Hematopoietic multipotent progenitor cell treated with erythropoietin and hydrocortisone succinate and interleukin-3 and kit ligand, for 15 days (in vitro differentiated cells): ENCODE measurements around the gene ZBTB32.
"Not testable (repeated sequence)": the region's sequence is repeated elsewhere in the genome, so short reads cannot be mapped to it uniquely, and the experiment has no call there.

Source experiments
- DNase-seq: peaks from one replicate; pipeline ENCODE4 v3.0.0-alpha.2; 2015; ENCODE audit warnings: low spot score

The ZBTB32 gene

GRCh38 chr19:35721374-35721773 lies 17.0 kb downstream of the ZBTB32 start:
- no peak for DNase-seq

- DNase-seq, result no peak
Observed at GRCh38 chr19:35722461-35722860, 18.1 kb downstream of the ZBTB32 start.

- no peak for DNase-seq
Observed at GRCh38 chr19:35722897-35723296, 18.5 kb downstream of the ZBTB32 start.

GRCh38 chr19:35723671-35724070 lies 19.3 kb downstream of the ZBTB32 start:
- no peak for DNase-seq

- not testable (repeated sequence) for DNase-seq
Observed at GRCh38 chr19:35724132-35724531, 19.8 kb downstream of the ZBTB32 start.

GRCh38 chr19:35724560-35724959 lies 20.2 kb downstream of the ZBTB32 start:
- no peak for DNase-seq

GRCh38 chr19:35725216-35725861 lies 21.0 kb downstream of the ZBTB32 start:
- no peak for DNase-seq

GRCh38 chr19:35727053-35727955 lies 22.9 kb downstream of the ZBTB32 start:
- no peak for DNase-seq

- DNase-seq, result no peak
Observed at GRCh38 chr19:35727956-35728706, 23.8 kb downstream of the ZBTB32 start.

GRCh38 chr19:35729021-35729420 lies 24.7 kb downstream of the ZBTB32 start:
- DNase-seq, result no peak

GRCh38 chr19:35729763-35730162 lies 25.4 kb downstream of the ZBTB32 start:
- no peak for DNase-seq

GRCh38 chr19:35730326-35730725 lies 26.0 kb downstream of the ZBTB32 start:
- no peak for DNase-seq

GRCh38 chr19:35731353-35731752 lies 27.0 kb downstream of the ZBTB32 start:
- no peak for DNase-seq

GRCh38 chr19:35731779-35732405 lies 27.5 kb downstream of the ZBTB32 start:
- no peak for DNase-seq

GRCh38 chr19:35732540-35733179 lies 28.3 kb downstream of the ZBTB32 start:
- DNase-seq, result no peak

GRCh38 chr19:35733180-35734125 lies 29.1 kb downstream of the ZBTB32 start:
- DNase-seq, result no peak

- DNase-seq, result no peak
Observed at GRCh38 chr19:35734273-35734672, 29.9 kb downstream of the ZBTB32 start.

GRCh38 chr19:35734889-35735288 lies 30.5 kb downstream of the ZBTB32 start:
- no peak for DNase-seq

GRCh38 chr19:35736913-35737886 lies 32.8 kb downstream of the ZBTB32 start:
- DNase-seq, result peak; percentile 17
